GM10266 (cell line): ENCODE data around the gene FN1.

Source experiments
- DNase-seq: peaks from one replicate; pipeline ENCODE4 v3.0.0; 2012; ENCODE audit errors: extremely low spot score
- TF ChIP-seq, protein P1 (sequence below): IDR thresholded peaks from 2 replicates; pipeline ENCODE4 v1.5.1; 2012; ENCODE audit warnings: mild to moderate bottlenecking, low read depth; ENCODE audit not compliant: control insufficient read depth, insufficient read depth; ENCODE audit errors: missing control alignments

The FN1 gene

DNA sequence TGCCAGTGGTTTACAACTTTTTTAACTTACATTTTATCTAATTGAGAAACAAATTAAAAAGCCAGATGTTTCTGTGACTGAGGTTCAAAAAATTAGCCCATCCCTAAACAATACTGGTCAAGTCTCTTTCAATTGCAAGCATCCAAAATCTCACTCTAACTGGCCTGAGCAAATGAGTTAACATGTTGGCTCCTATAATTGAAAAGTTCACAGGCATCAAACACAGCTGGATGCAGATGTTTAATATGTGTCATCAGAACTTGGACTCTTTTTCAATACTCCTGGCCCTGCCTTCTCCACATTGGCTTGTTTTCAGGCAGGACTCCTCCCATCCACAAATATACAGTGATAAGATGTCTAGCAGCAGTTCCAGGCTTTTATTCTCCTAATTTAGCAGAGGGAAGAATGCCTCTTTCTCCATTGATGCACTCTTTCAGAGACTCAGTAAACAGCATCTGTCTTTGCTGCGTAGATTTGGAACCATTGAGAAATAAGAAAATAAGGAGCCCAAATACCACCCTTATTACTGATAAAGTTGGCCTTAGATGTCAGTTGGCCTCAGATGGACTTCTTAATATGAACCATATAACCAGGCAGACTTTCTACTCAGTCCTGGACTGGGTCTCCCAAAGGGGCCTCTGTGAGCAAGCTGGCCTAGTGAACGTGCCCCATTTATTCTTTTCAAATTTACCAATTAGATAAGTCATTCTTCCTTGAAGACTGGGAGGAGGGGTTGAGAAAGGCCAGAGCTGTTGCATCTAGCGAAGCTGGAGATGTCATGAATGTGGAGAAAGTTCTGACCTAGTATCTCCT, 30.4 kb upstream of the FN1 start:
- TF ChIP-seq, protein P1, sequence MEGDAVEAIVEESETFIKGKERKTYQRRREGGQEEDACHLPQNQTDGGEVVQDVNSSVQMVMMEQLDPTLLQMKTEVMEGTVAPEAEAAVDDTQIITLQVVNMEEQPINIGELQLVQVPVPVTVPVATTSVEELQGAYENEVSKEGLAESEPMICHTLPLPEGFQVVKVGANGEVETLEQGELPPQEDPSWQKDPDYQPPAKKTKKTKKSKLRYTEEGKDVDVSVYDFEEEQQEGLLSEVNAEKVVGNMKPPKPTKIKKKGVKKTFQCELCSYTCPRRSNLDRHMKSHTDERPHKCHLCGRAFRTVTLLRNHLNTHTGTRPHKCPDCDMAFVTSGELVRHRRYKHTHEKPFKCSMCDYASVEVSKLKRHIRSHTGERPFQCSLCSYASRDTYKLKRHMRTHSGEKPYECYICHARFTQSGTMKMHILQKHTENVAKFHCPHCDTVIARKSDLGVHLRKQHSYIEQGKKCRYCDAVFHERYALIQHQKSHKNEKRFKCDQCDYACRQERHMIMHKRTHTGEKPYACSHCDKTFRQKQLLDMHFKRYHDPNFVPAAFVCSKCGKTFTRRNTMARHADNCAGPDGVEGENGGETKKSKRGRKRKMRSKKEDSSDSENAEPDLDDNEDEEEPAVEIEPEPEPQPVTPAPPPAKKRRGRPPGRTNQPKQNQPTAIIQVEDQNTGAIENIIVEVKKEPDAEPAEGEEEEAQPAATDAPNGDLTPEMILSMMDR: no peak
- no peak for DNase-seq

DNA sequence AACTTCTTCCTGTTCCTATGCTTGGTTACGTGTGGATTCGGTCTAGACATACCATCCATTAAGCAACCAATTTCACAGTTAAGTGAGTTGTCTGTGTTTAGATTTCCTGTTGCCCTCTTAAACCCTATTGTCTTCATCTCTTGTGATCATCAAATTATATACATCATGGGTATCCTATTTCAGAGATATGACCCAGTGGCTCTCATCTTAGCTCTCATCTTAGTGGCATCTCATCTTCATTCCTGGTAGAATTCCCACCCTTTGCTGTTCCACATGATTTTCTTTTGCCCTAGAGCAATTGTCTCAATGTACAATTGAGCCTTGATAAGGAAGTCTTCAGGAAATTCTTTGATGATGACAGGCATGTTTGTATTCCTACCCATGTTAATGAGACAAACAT, 29.4 kb upstream of the FN1 start:
- TF ChIP-seq, protein P1: no peak
- DNase-seq: no peak

DNA sequence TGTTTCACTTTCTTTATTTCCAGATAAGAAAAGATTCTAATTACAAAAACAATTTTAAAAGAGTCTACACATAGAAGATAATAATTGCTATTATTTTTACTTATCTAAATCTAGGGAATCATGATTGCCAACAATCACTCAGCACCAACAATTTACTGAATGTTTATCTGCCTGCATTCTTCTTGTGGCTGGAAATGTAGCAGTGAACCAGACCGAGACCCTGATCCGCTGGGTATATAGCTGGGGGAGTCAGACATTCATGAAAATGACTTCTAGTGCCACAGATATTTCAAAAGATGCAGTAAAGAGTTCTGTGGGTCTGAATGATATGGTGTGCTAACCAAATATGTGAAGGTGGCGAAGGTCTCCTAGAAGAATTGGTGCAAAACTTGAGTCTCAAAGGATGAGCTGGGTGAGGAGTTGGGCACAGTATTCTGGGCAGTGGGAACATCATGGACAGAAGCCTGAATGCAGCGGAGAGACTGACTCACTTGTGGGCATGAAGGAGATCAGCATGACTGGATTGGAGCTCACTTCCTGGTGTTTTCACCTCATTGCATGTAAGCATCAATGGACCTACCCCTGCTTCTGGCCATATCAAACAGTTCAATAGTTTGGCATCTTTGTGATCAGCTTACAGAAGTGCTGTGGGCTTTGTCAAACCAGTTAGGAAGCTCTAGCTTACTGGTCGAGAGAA, 26.1 kb upstream of the FN1 start:
- TF ChIP-seq, protein P1: no peak

DNA sequence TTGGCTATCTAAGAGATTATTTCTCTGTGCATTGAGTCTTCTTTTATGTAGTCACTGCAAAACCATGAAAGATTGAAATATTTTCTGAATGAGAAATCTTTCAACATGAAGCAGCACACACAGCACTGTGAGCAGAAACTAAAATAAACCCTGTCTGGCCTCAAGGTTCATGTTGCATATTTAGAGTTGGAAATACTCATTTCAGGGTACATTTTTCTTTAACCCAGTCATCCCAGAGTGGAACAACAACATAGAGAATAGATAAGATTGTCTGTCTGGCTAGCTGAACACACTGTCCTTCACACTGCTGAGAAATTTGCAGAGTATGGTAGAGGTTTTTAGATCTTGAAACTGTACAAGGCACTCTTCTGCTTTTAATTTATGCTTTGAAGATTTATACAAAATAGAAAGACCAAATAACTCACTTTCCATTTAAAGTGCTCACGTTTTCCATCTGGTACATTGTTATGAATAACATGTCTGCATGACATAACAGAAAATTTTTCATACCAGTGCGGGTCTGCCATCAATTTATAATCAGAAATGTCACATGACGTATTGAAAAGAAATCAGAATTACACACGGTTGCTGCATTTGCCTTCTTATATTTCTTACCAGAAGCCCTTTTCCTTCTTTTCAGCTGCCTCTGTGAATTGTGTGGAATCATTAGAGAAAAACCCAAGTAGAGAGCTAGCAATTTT, 25.0 kb upstream of the FN1 start:
- DNase-seq: no peak
- TF ChIP-seq, protein P1: no peak

More for the DNA sequence above, 26.1 kb upstream of the FN1 start:
- no peak for DNase-seq

DNA sequence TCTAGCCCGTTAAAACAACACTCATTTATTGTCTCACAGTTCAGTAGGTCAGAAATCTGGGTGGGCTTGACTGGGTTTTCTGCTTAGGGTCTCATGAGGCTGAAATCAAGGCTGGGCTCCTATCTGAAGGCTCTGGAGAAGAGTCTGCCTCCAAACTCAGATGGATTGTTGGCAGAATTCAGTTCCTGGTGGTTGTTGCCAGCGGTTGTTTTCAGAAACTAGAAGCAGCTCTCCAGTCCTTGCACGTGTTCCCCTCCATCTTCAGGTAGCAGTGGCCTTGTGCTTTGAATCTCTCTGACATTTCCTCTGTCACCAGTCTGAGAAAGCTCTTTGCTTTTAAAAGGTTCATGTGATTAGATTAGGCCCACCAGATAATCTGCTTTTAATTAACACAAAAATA, 20.1 kb upstream of the FN1 start:
- no peak for DNase-seq
- TF ChIP-seq, protein P1: no peak

DNA sequence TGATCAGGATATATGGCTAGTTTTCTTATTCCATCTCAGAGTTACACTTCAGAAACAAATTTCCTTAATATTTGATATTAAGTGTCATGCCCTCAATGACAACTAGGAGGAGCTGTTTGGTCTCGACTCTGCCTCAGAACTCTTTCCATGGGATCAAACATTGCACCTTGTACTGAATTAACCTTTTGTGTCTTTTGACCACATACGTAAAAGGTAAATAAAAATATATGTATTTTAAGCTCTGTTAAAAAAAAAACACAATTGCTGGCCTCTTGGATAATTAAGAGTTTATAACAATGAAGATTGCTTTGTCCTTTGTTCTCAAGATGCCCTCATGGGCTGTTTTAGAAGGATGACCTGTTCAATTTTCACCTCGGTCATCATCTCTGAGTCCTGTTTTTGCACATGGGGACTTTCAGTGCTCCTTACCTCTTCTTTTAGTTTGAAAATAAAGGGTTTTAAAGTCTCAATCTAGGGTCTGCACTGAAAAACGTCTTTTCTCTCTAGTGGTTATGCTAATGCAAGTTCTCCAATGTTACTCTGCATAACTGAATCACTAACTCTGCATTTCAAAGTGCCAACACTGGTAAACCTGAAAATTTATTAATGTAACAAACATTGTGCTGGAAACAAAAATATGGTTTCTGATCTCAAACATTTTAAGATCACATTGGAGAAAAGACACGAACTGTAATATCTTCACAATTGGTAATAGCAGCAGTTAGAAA, 18.8 kb upstream of the FN1 start:
- TF ChIP-seq, protein P1: peak; percentile 71
- peak; percentile 43 for DNase-seq
